Trophoblast cell (in vitro differentiated cells and primary cell): Measurements from ENCODE around the gene DDIT3.

ENCODE experiments used
- DNase-seq, 2 donors: peaks; one replicate each; pipeline ENCODE4 v3.0.0-alpha.2; 2016
- H2AFZ ChIP-seq: 2 replicates; pipeline ENCODE4 v1.6.1; 2013; ENCODE audit warnings: low read length, moderate library complexity, mild to moderate bottlenecking; ENCODE audit not compliant: insufficient read depth, poor library complexity
- H2AK5ac ChIP-seq: 2 replicates; pipeline ENCODE4 v1.6.1; 2013; ENCODE audit warnings: mild to moderate bottlenecking, low read length
- H2BK120ac ChIP-seq: 2 replicates; pipeline ENCODE4 v1.6.1; 2013; ENCODE audit warnings: low read length, mild to moderate bottlenecking, moderate library complexity; ENCODE audit not compliant: insufficient read depth, poor library complexity
- H2BK12ac ChIP-seq: 2 replicates; pipeline ENCODE4 v1.6.1; 2013; ENCODE audit warnings: mild to moderate bottlenecking, low read length, moderate library complexity
- H2BK5ac ChIP-seq: 2 replicates; pipeline ENCODE4 v1.6.1; 2013; ENCODE audit warnings: low read length, low read depth, moderate library complexity, mild to moderate bottlenecking; ENCODE audit not compliant: poor library complexity
- H3K14ac ChIP-seq: 2 replicates; pipeline ENCODE4 v1.6.1; 2013; ENCODE audit warnings: mild to moderate bottlenecking, low read length
- H3K18ac ChIP-seq: 2 replicates; pipeline ENCODE4 v1.6.1; 2013; ENCODE audit warnings: mild to moderate bottlenecking, low read length
- H3K23ac ChIP-seq: 2 replicates; pipeline ENCODE4 v1.6.1; 2013; ENCODE audit warnings: low read length
- H3K27ac ChIP-seq: 2 replicates; pipeline ENCODE4 v1.5.1; 2013; ENCODE audit warnings: low read depth, mild to moderate bottlenecking, inconsistent platforms, low read length, moderate library complexity
- H3K27me3 ChIP-seq: 2 replicates; pipeline ENCODE4 v1.6.1; 2013; ENCODE audit warnings: inconsistent platforms, mild to moderate bottlenecking, low read length, moderate library complexity; ENCODE audit not compliant: insufficient read depth
- H3K36me3 ChIP-seq, 2 experiments: 1 replicate in 1 of 2; 2 replicates in 1 of 2; pipeline ENCODE4 v1.6.1; 2013; ENCODE audit warnings: low read length in 2 of 2, mild to moderate bottlenecking in 2 of 2, moderate library complexity in 1 of 2; ENCODE audit not compliant: insufficient read depth in 2 of 2, control insufficient read depth in 1 of 2
- H3K4ac ChIP-seq: 2 replicates; pipeline ENCODE4 v1.6.1; 2013; ENCODE audit warnings: low read depth, mild to moderate bottlenecking, low read length, moderate library complexity
- H3K4me1 ChIP-seq, 2 experiments: 1 replicate in 1 of 2; 2 replicates in 1 of 2; pipeline ENCODE4 v1.6.1; 2013; ENCODE audit warnings: low read length in 2 of 2, mild to moderate bottlenecking in 2 of 2, moderate library complexity in 1 of 2; ENCODE audit not compliant: insufficient read depth in 2 of 2, control insufficient read depth in 1 of 2
- H3K4me2 ChIP-seq: 2 replicates; pipeline ENCODE4 v1.6.1; 2013; ENCODE audit warnings: inconsistent platforms, mild to moderate bottlenecking, low read length, moderate library complexity
- H3K4me3 ChIP-seq: 2 replicates; pipeline ENCODE4 v1.5.1; 2013; ENCODE audit warnings: mild to moderate bottlenecking, low read depth, low read length, inconsistent platforms
- H3K79me1 ChIP-seq: one replicate; pipeline ENCODE4 v1.6.1; 2013; ENCODE audit warnings: low read length
- H3K79me2 ChIP-seq: 2 replicates; pipeline ENCODE4 v1.6.1; 2013; ENCODE audit warnings: low read length, mild to moderate bottlenecking; ENCODE audit not compliant: control insufficient read depth, insufficient read depth, poor library complexity
- H3K9ac ChIP-seq: 2 replicates; pipeline ENCODE4 v1.6.1; 2013; ENCODE audit warnings: mild to moderate bottlenecking, low read length
- H3K9me3 ChIP-seq: 2 replicates; pipeline ENCODE4 v1.6.1; 2013; ENCODE audit warnings: low read depth, mild to moderate bottlenecking, control low read depth, inconsistent platforms, low read length; ENCODE audit not compliant: insufficient read depth
- H4K12ac ChIP-seq: 2 replicates; pipeline ENCODE4 v1.6.1; 2013; ENCODE audit warnings: low read depth, mild to moderate bottlenecking, low read length, moderate library complexity
- H4K8ac ChIP-seq: 2 replicates; pipeline ENCODE4 v1.6.1; 2013; ENCODE audit warnings: low read depth, mild to moderate bottlenecking, low read length, moderate library complexity
- H4K91ac ChIP-seq: one replicate; pipeline ENCODE4 v1.6.1; 2013; ENCODE audit warnings: low read depth, mild to moderate bottlenecking, low read length, moderate library complexity
- WGBS: extraction: QIAGEN DNeasy Blood & Tissue Kit; methylation state at CpG from one replicate; pipeline ENCODE4 v1.1.7; 2013; ENCODE audit warnings: missing lambda C conversion rate; ENCODE audit not compliant: insufficient read length, insufficient coverage; ENCODE audit errors: extremely low coverage; 5-methylcytosine and 5-hydroxymethylcytosine counted together

Gene DDIT3

DNA sequence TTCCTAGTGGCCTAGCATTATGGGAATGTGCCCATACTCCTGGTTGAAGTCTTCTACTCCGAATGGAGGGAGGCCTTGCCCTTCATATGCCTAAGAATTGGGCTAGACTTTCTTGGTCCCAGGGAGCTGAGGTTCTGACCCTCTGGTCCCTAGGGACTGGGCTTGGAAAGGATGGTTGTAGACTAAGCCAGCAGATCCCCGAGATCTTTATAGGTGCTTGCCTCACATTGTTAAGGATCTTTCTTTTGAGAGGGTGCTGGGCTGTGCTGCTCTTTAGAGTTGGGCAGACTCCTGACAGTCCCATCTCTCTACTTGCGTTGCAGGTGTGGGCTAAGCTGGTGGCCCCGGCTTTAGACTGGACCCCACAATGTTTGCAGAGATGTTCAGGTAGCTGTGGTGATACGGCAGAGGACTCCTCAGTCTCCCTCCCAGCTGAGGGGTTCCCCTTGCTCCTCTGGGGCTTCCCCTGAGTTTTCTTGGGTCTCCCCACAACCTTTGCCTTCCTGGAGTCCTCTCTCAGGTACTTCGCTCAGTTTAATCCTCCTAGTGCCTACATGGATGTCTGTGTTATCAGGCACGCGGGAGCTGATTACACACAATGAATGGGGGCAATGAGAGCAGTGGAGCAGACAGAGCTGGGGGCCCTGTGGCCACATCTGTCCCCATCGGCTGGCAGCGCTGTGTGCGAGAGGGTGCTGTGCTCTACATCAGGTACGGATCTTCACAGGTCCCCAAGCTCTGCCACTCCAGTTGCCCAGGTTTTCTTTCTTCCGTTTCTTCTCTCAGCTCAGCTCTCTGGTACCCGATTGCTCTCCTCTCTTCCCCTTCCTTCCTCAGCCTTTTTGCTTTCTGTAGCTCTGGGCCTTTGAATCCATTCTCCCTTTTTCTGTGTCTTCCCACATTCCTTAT is 3.6 kb upstream of the DDIT3 start:
- Histone ChIP-seq H3K79me1 (peaks cover 33% of the 10 kb centered on the region), H3K14ac (peak overlapping the region; percentile 14), H3K9ac (no peak overlapping the region), H2BK5ac (no peak overlapping the region), H3K4me3 (peak overlapping the region; percentile 74), H3K23ac (no peak overlapping the region), H3K27me3 (no peaks in the 10 kb centered on the region), H4K12ac (no peak overlapping the region), H3K27ac (peak overlapping the region; percentile 69), H2BK12ac (no peak overlapping the region), H3K9me3 (no peaks in the 10 kb centered on the region), H3K36me3 (peaks cover 44 to 49% of the 10 kb centered on the region in 2 experiments), H3K4me2 (peak overlapping the region; percentile 78), H3K18ac (peak overlapping the region; percentile 38), H3K4ac (peak overlapping the region; percentile 80), H4K91ac (peak overlapping the region; percentile 82), H2AFZ (no peak overlapping the region), H3K79me2 (peaks cover 23% of the 10 kb centered on the region), H2BK120ac (no peak overlapping the region), H2AK5ac (peak overlapping the region; percentile 19), H4K8ac (no peak overlapping the region), H3K4me1 (peaks cover 22 to 30% of the 10 kb centered on the region in 2 experiments)
- WGBS = no CpG with 5 or more reads among the region's 14 CpGs
- no peak for DNase-seq

DNA sequence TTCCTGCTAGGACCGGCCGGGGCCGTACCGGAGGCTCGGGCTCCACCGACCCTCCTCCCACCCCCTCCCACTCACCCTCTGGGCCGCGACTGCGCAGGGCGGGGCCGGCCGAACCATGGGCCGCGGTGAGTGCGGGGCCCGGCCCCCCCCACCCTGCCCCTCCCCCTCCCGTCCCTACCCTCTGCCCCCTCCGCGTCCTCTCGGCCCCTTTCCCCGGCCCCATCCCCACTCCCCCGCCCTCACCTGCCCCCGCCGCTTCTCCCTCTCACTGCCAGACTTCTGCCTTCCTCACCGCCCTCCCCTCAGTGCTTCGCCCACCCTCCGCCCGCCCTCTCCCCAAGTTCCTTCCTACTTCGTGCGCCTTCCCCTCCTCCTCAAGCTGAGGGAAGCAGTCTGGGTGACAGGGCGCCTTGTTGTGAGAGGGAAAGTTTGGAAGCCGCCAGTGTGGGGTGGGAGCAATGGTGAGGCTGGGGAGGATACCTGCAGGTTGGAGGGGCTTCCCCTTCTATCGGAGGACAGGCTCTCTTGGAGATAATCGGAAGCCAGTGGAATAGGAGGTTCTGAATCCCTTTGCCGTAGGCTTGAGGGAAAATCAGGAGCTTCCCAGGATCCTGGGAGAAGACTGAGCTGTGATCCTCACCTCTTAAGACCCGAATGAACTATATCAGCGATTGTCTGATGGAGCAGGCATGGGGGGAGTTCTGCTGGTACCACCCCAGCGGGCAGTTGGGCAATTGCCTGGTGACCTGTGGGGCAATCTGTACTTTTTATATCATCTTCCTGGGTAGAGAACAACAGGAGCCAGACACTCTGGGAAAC is 2.8 kb upstream of the DDIT3 start:
- no CpG with 5 or more reads among the region's 38 CpGs for WGBS
- Histone ChIP-seq H2BK120ac (peak overlapping the region; percentile 76), H3K79me2 (peaks cover 23% of the 10 kb centered on the region), H3K4me2 (peak overlapping the region; percentile 84), H3K4ac (peak overlapping the region; percentile 80), H2BK5ac (peak overlapping the region; percentile 85), H2BK12ac (peak overlapping the region; percentile 12), H2AFZ (peak overlapping the region; percentile 69), H3K27ac (peak overlapping the region; percentile 98), H4K91ac (peak overlapping the region; percentile 91), H3K9me3 (no peaks in the 10 kb centered on the region), H3K4me1 (peaks cover 22 to 30% of the 10 kb centered on the region in 2 experiments), H3K23ac (no peak overlapping the region), H3K36me3 (peaks cover 36 to 45% of the 10 kb centered on the region in 2 experiments), H3K27me3 (no peaks in the 10 kb centered on the region), H3K79me1 (peaks cover 33% of the 10 kb centered on the region), H3K4me3 (peak overlapping the region; percentile 85), H2AK5ac (peak overlapping the region; percentile 19), H3K14ac (peak overlapping the region; percentile 68), H3K18ac (peak overlapping the region; percentile 67), H4K12ac (peak overlapping the region; percentile 61), H3K9ac (peak overlapping the region; percentile 67), H4K8ac (peak overlapping the region; percentile 80)
- peak in 1 of 2 donors; percentile 32 for DNase-seq

DNA sequence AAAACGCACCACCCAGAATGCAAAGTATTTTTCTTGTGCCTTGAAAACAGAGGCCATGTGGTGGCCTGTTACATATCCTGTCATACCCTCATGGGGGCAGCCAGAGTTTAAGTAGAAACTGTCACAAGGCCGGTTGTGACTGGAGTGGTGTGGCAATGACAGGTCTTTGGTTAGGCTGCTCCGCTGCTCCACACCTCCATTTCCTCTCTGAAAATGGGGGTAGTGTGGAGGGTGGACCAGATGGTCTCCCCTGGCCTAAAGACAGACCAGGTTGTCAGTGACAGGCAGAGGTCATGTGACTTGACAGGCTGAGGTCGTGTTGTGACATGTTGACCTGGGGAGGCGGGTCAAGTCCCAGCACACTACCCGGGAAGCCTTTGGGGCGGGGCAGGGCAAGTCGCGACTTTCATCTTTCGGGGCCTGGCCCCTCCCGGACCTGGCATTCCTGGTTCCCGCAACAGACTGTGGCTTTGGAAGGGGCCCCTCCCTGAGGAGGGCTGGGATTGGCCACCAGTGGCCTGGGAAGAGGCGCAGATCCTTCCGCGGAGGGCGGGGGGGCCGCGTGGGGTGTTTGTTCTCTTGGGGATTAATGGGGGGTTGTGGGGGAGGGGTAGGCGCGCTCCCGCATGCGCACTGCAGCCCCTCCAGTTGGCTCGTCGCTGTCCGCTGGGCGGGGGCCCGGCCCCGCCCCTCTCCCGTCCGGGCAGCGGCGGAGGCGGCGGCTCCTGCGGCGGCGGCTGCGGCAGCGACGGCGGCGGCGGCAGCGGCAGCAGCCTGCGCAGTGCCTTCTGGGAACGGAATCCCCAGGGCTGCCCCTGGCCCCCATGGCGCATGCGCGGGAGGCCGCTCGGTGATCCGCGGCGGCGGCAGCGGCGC is 1.9 kb upstream of the DDIT3 start, which contains the start of gene MBD6:
MBD6 (plus strand) TSS at position 814 of the 876 bp plus-strand sequence. CDS start 1,480 bp downstream, outside the sequence.
- H4K12ac ChIP-seq = peak within 1 kb of the TSS; percentile 79
- peak within 1 kb of the TSS; percentile 67 for H3K9ac ChIP-seq
- DNase-seq = peak; percentile 88 to 91
- peak within 1 kb of the TSS; percentile 80 for H3K4ac ChIP-seq
- peak within 1 kb of the TSS; percentile 80 for H3K18ac ChIP-seq
- H3K36me3 ChIP-seq = peaks cover 31 to 41% of the 10 kb centered on the region in 2 experiments
- peak within 1 kb of the TSS; percentile 69 for H2AFZ ChIP-seq
- peak within 1 kb of the TSS; percentile 91 for H4K91ac ChIP-seq
- peaks cover 23% of the 10 kb centered on the region for H3K79me2 ChIP-seq
- peak within 1 kb of the TSS; percentile 76 for H2BK120ac ChIP-seq
- no CpG with 5 or more reads among the region's 57 CpGs for WGBS
- H3K4me2 ChIP-seq = peak within 1 kb of the TSS; percentile 84
- no peak within 1 kb of the TSS for H3K23ac ChIP-seq
- peaks cover 22 to 30% of the 10 kb centered on the region in 2 experiments for H3K4me1 ChIP-seq
- peaks cover 33% of the 10 kb centered on the region for H3K79me1 ChIP-seq
- H3K9me3 ChIP-seq = no peaks in the 10 kb centered on the region
- peak within 1 kb of the TSS; percentile 87 for H3K14ac ChIP-seq
- no peaks in the 10 kb centered on the region for H3K27me3 ChIP-seq
- peak within 1 kb of the TSS; percentile 85 for H2BK5ac ChIP-seq
- peak within 1 kb of the TSS; percentile 85 for H3K4me3 ChIP-seq
- H4K8ac ChIP-seq = peak within 1 kb of the TSS; percentile 80
- H3K27ac ChIP-seq = peak within 1 kb of the TSS; percentile 98
- peak within 1 kb of the TSS; percentile 92 for H2BK12ac ChIP-seq
- H2AK5ac ChIP-seq = peak within 1 kb of the TSS; percentile 60
